Common myeloid progenitor, CD34-positive (primary cell): Measurements from ENCODE around the gene PCLAF.
A peak's percentile ranks its signal among the peaks of the same experiment; 100 is the strongest.
"Not testable (repeated sequence)": the region's sequence is repeated elsewhere in the genome, so short reads cannot be mapped to it uniquely, and the experiment has no call there.

Experiments
- CTCF ChIA-PET: fragments of 350-600 bp; sonication (Branson Sonifier 250); formaldehyde crosslinking; loops from one replicate; lab custom pipeline; 2021; ENCODE audit warnings: antibody characterized with exemption; lab: Charles Lee
- POLR2A ChIA-PET: fragments of 350-600 bp; sonication (Branson Sonifier 250); formaldehyde crosslinking; loops from one replicate; lab custom pipeline; 2021; ENCODE audit warnings: antibody characterized with exemption; lab: Charles Lee
- DNase-seq, 3 donors: peaks; one replicate each; pipeline versions ENCODE4 v3.0.0 to v3.0.0-alpha.2; 2013
- H3K27ac ChIP-seq, 2 experiments: 1 replicate in 1 of 2; 2 replicates in 1 of 2; pipeline ENCODE4 v1.7.0; 2013; ENCODE audit warnings: inconsistent platforms in 2 of 2, low read length in 2 of 2, mild to moderate bottlenecking in 2 of 2, low read depth in 1 of 2, moderate library complexity in 1 of 2; ENCODE audit not compliant: severe bottlenecking in 2 of 2, insufficient read depth in 1 of 2, poor library complexity in 1 of 2
- H3K27me3 ChIP-seq, 5 experiments: replicated peaks in 2 of 5; 1 replicate in 3 of 5; 2 replicates in 2 of 5; pipeline versions ENCODE4 v1.6.1 to v1.7.0; 2013; ENCODE audit warnings: low read length in 4 of 5, mild to moderate bottlenecking in 2 of 5, moderate library complexity in 2 of 5, inconsistent platforms in 1 of 5; ENCODE audit not compliant: insufficient read depth in 5 of 5, control insufficient read depth in 4 of 5
- H3K36me3 ChIP-seq, 4 experiments: 1 replicate in 2 of 4; 2 replicates in 2 of 4; pipeline versions ENCODE4 v1.6.1 to v1.7.0; 2013; ENCODE audit warnings: low read length in 3 of 4, control low read depth in 1 of 4, mild to moderate bottlenecking in 1 of 4; ENCODE audit not compliant: control insufficient read depth in 4 of 4, insufficient read depth in 4 of 4
- H3K4me1 ChIP-seq, 4 experiments: 1 replicate in 3 of 4; 2 replicates in 1 of 4; pipeline versions ENCODE4 v1.6.1 to v1.7.1; 2013; ENCODE audit warnings: low read length in 3 of 4, mild to moderate bottlenecking in 3 of 4, control low read depth in 1 of 4, inconsistent platforms in 1 of 4, moderate library complexity in 1 of 4; ENCODE audit not compliant: control insufficient read depth in 4 of 4, insufficient read depth in 4 of 4; ENCODE audit errors: control extremely low read depth in 1 of 4
- H3K4me3 ChIP-seq, 7 experiments: 1 replicate in 4 of 7; 2 replicates in 3 of 7; pipeline versions ENCODE4 v1.5.1 to v1.7.0; 2013; ENCODE audit warnings: mild to moderate bottlenecking in 7 of 7, low read length in 6 of 7, moderate library complexity in 6 of 7, inconsistent platforms in 2 of 7, low read depth in 2 of 7, control low read depth in 1 of 7; ENCODE audit not compliant: insufficient read depth in 4 of 7, control insufficient read depth in 1 of 7; ENCODE audit errors: extremely low read depth in 1 of 7
- H3K9me3 ChIP-seq, 5 experiments: 1 replicate in 4 of 5; 2 replicates in 1 of 5; pipeline versions ENCODE4 v1.6.1 to v1.7.1; 2013; ENCODE audit warnings: low read length in 4 of 5, mild to moderate bottlenecking in 2 of 5, inconsistent platforms in 1 of 5, low read depth in 1 of 5, moderate library complexity in 1 of 5; ENCODE audit not compliant: control insufficient read depth in 4 of 5, insufficient read depth in 2 of 5; ENCODE audit errors: control extremely low read depth in 1 of 5
- WGBS: methylation state at CpG from one replicate; pipeline ENCODE4 v1.1.5; 2013; ENCODE audit not compliant: insufficient coverage; 5-methylcytosine and 5-hydroxymethylcytosine counted together

PCLAF gene

GRCh38 chr15:64343222-64343621, 38.0 kb downstream of the PCLAF start:
- no peak overlapping the region for H3K27ac ChIP-seq
- no peaks in the 10 kb centered on the region for H3K27me3 ChIP-seq
- H3K4me3 ChIP-seq, result no peak overlapping the region
- no peak for DNase-seq
- ChIA-PET POLR2A (no interaction called here), CTCF (no interaction called here)
- H3K4me1 ChIP-seq, result no peaks in the 10 kb centered on the region
- no peaks in the 10 kb centered on the region for H3K9me3 ChIP-seq
- peaks cover 3 to 8% (median 7%) of the 10 kb centered on the region in 4 experiments for H3K36me3 ChIP-seq

GRCh38 chr15:64341961-64342360, 39.3 kb downstream of the PCLAF start:
- Histone ChIP-seq H3K27ac (no peak overlapping the region), H3K4me1 (no peaks in the 10 kb centered on the region), H3K4me3 (no peak overlapping the region), H3K9me3 (no peaks in the 10 kb centered on the region), H3K27me3 (no peaks in the 10 kb centered on the region), H3K36me3 (peaks cover 3 to 7% (median 6%) of the 10 kb centered on the region in 4 experiments)
- CTCF ChIA-PET, result no interaction called here
- no peak for DNase-seq
- POLR2A ChIA-PET, result no interaction called here
- 100% methylated on average over 3 of the region's 4 CpGs for WGBS

DNA sequence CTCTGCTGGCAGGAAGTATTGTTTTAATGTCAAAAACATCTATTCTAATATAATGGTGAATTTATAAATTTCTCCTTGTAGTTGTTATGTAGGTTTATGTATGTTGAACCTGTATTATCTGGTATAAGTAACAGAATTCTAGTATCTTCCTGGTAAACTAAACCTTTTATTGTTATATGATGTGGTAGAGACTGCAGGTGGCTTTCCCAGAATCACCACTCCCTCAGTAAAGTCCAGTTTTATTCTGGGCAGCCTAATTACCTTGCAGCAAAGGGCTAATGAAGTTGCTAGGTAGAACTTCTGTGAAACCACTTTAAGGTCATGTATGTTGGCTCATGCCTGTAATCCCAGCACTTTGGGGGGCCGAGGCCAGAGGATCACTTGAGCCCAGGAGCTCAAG, 40.9 kb downstream of the PCLAF start:
- H3K27ac ChIP-seq, result no peak overlapping the region
- H3K27me3 ChIP-seq, result no peaks in the 10 kb centered on the region
- no peak overlapping the region for H3K4me3 ChIP-seq
- CTCF ChIA-PET, result interaction anchor here (0.6 kb wide), 1 partner anchor 625 kb away, joined by 3 read pairs; no protein-coding TSS in a partner anchor
- WGBS, result 100% methylated on average over 1 of the region's 1 CpG
- H3K36me3 ChIP-seq, result peaks cover 3 to 7% (median 6%) of the 10 kb centered on the region in 4 experiments
- H3K4me1 ChIP-seq, result peaks cover 0 to 5% (median 1%) of the 10 kb centered on the region in 4 experiments
- H3K9me3 ChIP-seq, result no peaks in the 10 kb centered on the region
- POLR2A ChIA-PET, result no interaction called here
- no peak for DNase-seq

DNA sequence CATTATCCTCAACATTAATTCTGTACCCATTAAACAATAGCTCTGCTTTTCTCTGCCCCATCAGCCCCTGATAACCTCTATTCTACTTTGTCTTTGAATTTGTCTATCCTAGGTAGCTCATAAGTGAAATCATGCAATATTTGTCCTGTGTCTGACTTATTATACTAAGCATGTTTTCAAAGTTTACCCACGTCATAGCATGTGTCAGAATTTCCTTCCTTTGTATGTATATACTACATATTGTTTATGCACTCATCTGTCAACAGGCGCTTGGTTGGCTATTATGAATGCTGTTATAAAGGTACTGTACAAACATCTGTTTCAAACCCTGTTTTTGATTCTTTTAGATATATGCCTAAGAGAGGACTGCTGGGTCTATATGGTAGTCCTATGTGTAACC, 43.5 kb downstream of the PCLAF start:
- Histone ChIP-seq H3K4me3 (no peak overlapping the region), H3K9me3 (no peaks in the 10 kb centered on the region), H3K36me3 (peaks cover 3 to 16% (median 6%) of the 10 kb centered on the region in 4 experiments), H3K4me1 (peaks cover 0 to 5% (median 1%) of the 10 kb centered on the region in 4 experiments), H3K27ac (no peak overlapping the region), H3K27me3 (no peaks in the 10 kb centered on the region)
- POLR2A ChIA-PET, result interaction anchor here (0.7 kb wide), 1 partner anchor 14 kb away, joined by 8 read pairs; no protein-coding TSS in a partner anchor
- DNase-seq, result no peak
- no CpG with 5 or more reads among the region's 2 CpGs for WGBS
- CTCF ChIA-PET, result interaction anchor here (1.6 kb wide), 1 partner anchor 13 kb away, joined by 4 read pairs; no protein-coding TSS in a partner anchor

GRCh38 chr15:64333986-64334929, 47.0 kb downstream of the PCLAF start:
- Histone ChIP-seq H3K4me1 (peaks cover 0 to 5% (median 1%) of the 10 kb centered on the region in 4 experiments), H3K27ac (no peak overlapping the region), H3K9me3 (no peaks in the 10 kb centered on the region), H3K36me3 (peaks cover 0 to 10% (median 2%) of the 10 kb centered on the region in 4 experiments), H3K4me3 (no peak overlapping the region), H3K27me3 (no peaks in the 10 kb centered on the region)
- 91% methylated on average over 7 of the region's 9 CpGs for WGBS
- ChIA-PET POLR2A (interaction anchor here (0.6 kb wide), 1 partner anchor 224 kb away, joined by 3 read pairs; no protein-coding TSS in a partner anchor), CTCF (no interaction called here)
- DNase-seq, result no peak

DNA sequence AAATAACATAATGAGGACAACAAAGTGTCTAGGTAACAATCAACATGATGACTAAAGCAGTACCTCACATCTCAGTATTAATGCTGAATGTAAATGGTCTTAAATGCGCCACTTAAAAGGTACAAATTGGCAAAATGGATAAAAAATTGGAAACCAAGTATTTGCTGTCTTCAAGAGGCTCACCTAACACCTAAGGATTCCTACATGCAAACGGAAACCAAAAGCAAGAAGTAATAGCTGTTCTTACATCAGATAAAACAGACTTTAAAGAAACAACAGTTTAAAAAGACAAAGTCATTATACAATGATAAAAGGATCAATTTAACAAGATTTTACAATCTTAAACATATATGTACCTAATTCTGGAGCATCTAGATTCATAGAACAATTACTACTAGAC, 47.7 kb downstream of the PCLAF start:
- H3K4me1 ChIP-seq, result peaks cover 0 to 5% (median 1%) of the 10 kb centered on the region in 4 experiments
- peaks cover 0 to 10% (median 0%) of the 10 kb centered on the region in 4 experiments for H3K36me3 ChIP-seq
- ChIA-PET CTCF (no interaction called here), POLR2A (no interaction called here)
- peak in 1 of 3 donors; percentile 14 for DNase-seq
- H3K4me3 ChIP-seq, result no peak overlapping the region
- WGBS, result no CpG with 5 or more reads among the region's 2 CpGs
- H3K9me3 ChIP-seq, result no peaks in the 10 kb centered on the region
- no peaks in the 10 kb centered on the region for H3K27me3 ChIP-seq
- H3K27ac ChIP-seq, result no peak overlapping the region

GRCh38 chr15:64331668-64332067, 49.6 kb downstream of the PCLAF start:
- H3K27me3 ChIP-seq, H3K27ac ChIP-seq, DNase-seq, H3K4me1 ChIP-seq, H3K4me3 ChIP-seq, CTCF ChIA-PET, H3K36me3 ChIP-seq, H3K9me3 ChIP-seq, POLR2A ChIA-PET: not testable (repeated sequence)
- WGBS, result no CpG with 5 or more reads among the region's 3 CpGs
